Measurements from ENCODE around the gene PDGFB. TPM values are rescaled to one million over a fixed set of nuclear protein-coding genes. Genes with fewer than 3 reads are reported as not detected.

The PDGFB gene
- total RNA-seq, 1 experiment from 2014 or later: 78.0 TPM

- intact Hi-C loops (cut with micrococcal nuclease; ENCODE audit: unreplicated experiment): no loop called here
- in situ Hi-C loops (cut with HindIII; ENCODE audit: low pct_unique_long_range_greater_than_20kb, low sequenced_read_pairs): no loop called here
Observed at GRCh38 chr22:39184586-39185577, 59.9 kb downstream of the PDGFB start.

More at GRCh38 chr22:39184586-39185577, 59.9 kb downstream of the PDGFB start:
- Histone ChIP-seq H3K27me3 (ENCODE audit: control insufficient read depth, insufficient read depth, low read length) (no peaks in the 10 kb centered on the region), H3K27ac (ENCODE audit: low read length) (peak overlapping the region; percentile 78), H3K9me3 (ENCODE audit: control insufficient read depth, insufficient read depth, low read depth, low read length) (peaks cover 3% of the 10 kb centered on the region; the same call in 1 of the 2 replicates), H3K36me3 (ENCODE audit: control insufficient read depth, insufficient read depth, low read length) (no peaks in the 10 kb centered on the region), H3K4me3 (ENCODE audit: low read depth in 2 of 2, low read length in 2 of 2) (no peak overlapping the region), H3K4me1 (ENCODE audit: control insufficient read depth, insufficient read depth, low read length) (peaks cover 12% of the 10 kb centered on the region)
- TF ChIP-seq POLR2AphosphoS5 (IDR thresholded peaks at IDR 0.05; ENCODE audit: low read depth, low read length) (no peak), CTCF (IDR thresholded peaks at IDR 0.05) (no peak), SIN3A (IDR thresholded peaks at IDR 0.05; ENCODE audit: borderline replicate concordance, insufficient read depth, low read depth, low read length) (no peak), REST (IDR thresholded peaks at IDR 0.05; ENCODE audit: insufficient read depth in 1 of 2, low read depth in 2 of 2, low read length in 1 of 2) (no peak), TCF7L2 (IDR thresholded peaks at IDR 0.05; ENCODE audit: low read depth, low read length) (no peak)
- CTCF ChIA-PET: no interaction called here
- POLR2A ChIA-PET: no interaction called here
- BruUV-seq (replicated peaks): no TSS peak
- peak; percentile 43; the same call in 1 of the 2 replicates for ATAC-seq
- no peak for DNase-seq (ENCODE audit: low read depth, low spot score)
